HG02763 (cell line): Measurements from ENCODE around the gene RASSF8.

Experiments used
- ATAC-seq: cut with Tn5 transposase; IDR thresholded peaks from one replicate; pipeline ENCODE4 v1.9.1; 2021; ENCODE audit warnings: mild to moderate bottlenecking, moderate library complexity; ENCODE audit not compliant: unreplicated experiment

RASSF8 gene

DNA sequence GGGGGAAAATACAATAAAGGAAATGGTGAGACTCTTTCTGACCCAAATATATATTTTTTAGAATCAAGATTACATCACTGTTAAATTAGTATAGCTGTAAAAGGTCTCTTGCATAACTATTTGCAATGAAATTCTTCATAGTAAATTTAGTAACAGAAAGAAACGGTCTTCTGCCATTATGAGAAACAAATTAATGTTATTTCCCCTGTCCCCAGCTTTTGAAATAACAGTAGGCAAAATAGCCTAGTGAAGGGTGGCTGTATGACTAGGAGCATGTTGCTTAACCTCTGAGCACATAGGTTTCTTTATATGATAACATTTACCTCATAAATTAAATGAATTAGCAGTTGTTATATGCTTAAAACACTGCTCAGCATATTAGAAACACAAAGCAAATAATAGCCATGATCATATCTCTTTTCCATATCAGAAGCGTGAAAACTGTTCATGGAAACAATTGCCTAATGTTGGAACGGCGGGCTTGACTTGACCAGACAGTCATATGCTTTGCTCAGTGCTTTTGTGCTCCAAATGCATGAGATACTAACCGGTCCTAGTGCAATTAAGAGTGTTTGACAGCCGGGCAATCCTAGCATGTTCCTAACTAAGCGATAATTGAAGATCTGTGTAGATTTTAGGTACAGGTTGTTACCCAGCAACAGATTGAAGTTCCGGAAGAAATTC, 142.3 kb downstream of the RASSF8 start:
- ATAC-seq, result no peak

DNA sequence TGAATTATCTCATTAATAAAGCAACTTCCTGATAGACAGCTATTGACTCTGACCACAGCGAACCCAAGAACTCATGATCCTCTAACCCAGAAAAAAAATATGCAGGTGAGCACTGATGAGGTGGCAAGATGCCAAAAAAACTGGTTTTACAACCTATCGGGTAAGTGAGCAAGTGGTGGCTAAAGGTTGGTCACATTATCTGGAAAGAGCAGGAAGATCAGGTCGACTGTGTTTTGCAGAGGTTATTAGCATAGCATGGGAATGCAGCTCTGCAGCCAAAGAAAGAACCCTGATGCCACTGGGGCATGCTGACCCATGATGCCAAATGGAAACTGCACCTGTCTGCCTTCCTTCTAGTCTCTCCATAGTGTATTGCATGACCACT, 142.9 kb downstream of the RASSF8 start:
- ATAC-seq, result no peak

DNA sequence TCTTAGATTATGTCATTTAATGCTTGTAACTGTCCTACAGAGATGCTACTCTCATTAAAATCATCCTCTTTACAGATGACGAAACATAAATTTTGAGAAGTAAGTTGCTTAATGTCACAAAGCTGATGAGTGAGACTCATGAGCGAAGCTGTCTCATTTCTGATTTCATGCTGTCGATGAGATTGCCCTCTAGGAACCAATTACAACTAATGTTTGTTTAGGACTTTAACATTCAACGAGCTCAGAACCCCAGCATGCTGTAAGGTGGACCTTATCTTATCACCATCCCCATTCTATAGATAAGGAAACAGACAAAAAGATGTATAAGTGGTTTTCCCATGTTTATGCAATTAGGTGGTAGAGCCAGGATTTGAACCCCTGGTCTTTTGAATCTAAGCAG, 143.3 kb downstream of the RASSF8 start:
- ATAC-seq, result no peak

GRCh38 chr12:26102953-26103352, 144.5 kb downstream of the RASSF8 start:
- no peak for ATAC-seq

GRCh38 chr12:26106347-26106746, 147.9 kb downstream of the RASSF8 start:
- no peak for ATAC-seq

DNA sequence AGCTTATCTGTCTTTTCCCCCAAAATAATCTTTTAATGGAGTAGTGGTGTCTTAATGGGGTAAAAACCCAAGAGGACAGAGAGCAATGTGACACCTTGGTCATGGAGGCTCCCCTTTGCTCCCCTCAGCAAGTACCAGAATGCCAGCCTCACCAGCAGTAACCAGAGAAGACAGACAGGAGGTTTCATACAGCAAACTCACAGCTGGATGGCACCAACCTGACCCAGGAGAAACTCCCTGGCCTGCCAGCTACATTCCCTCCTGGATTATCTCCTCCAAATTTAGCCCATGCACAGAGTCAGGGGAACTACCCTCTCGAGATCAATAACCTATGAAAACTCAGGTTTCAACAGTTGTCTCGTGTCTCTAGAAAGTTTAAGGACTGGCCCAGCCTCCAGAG, 150.4 kb downstream of the RASSF8 start:
- ATAC-seq, result no peak

- no peak for ATAC-seq
Observed at GRCh38 chr12:26109343-26109881, 150.9 kb downstream of the RASSF8 start.

- no peak for ATAC-seq
Observed at GRCh38 chr12:26112232-26112631, 153.8 kb downstream of the RASSF8 start.

GRCh38 chr12:26112703-26113147, 154.2 kb downstream of the RASSF8 start:
- no peak for ATAC-seq

DNA sequence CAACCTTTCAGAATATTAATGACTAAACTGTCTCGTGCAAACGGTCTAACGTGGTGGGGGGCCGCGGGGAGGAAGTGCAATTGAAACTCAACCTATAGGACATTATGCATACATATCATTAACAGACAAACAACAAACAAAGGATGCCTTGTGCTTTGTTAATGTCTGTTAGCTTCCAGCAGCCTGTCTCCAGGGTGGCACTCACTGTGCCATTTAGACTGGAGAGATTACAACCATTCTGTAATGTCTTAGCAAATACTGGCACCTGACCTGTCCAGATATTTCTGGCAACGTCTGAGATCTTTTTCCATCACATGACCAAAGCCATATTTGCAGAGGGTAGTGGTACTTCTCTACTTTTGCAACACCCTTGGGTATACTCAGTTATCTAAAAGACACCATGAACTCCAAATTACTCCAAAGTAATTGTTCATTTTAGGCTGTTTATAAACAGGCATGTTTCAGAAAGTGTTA, 154.7 kb downstream of the RASSF8 start:
- ATAC-seq, result no peak

- peak; percentile 75 for ATAC-seq
Observed at GRCh38 chr12:26113853-26114719, 155.6 kb downstream of the RASSF8 start.

- no peak for ATAC-seq
Observed at GRCh38 chr12:26114720-26115401, 156.4 kb downstream of the RASSF8 start.

GRCh38 chr12:26116829-26117715, 158.6 kb downstream of the RASSF8 start:
- no peak for ATAC-seq

DNA sequence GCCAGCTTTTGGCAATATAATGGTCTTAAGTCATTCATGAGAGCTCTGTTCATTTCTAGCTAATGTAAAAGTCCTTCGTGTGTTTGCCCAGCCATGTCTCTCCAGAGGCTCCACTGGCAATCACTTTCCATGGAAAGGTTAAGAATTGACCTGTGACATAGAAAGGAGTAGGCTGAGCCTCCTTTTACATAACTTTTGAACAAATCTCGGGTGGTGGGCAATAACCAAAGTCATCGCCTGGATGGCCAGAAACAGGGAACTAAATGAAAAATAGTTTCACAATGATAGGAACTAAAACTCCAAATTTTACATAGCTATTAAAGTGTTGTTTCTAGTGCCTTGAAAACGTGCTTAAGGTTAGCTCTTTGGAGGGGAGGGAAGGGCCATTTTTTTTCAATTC, 159.8 kb downstream of the RASSF8 start:
- ATAC-seq, result no peak

DNA sequence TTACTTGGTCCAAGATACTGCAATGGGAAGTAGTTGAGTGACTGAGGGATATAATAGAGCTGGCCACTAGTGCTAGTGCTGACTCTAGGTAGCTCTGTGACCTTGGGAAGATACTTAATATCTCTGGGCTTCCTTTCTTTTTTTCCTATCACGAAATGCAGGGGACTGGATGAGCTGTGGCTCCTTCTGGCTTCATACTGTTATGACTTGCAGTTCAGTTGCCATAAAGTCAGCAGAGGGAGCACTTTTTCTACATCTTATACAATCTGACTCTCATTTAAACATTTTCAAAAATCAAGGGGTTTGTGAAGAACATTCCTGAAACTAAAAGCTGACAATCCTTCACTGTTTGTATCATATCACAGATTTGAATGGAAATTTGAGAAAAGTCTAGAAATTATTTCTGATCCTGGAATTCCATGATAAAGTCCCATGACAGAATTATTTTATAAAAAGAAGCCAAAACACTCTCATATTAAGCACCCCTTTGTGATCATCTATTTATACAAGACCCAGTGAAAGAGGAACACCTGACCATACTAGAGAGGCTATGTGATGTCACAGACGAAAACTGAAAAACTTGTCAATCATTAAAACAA, 161.0 kb downstream of the RASSF8 start:
- ATAC-seq, result peak; percentile 24

DNA sequence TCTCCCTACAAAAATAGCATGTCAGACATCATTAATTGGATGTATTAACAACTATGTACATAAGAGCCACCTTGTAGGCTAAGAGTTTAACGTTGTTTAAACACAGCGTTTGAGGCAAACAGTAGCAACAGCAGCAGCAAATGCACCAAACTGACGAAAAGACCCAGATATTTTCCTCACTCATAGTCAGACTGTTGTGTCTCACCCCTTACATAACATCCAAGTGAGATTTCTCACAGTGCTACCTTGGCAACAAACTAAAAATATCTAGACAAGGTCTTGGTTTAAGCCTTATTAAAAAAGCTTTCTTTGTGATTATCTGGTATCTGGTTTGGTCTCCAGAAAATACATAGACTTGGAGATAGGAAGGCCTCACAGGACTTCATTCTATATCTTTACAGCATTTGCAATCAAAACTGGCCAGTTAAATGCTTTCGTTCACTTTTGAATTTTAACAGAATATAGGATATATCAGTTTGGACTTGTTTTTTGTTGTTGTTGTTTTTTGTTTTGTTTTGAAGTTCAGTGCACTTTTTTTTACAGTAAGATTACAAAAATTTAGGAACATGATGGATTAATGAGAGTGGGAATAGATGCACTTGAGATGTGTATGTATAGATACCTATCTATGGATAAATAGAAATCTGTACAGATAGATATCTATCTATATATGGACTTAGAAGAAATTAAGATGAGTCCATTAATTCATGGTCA, 162.2 kb downstream of the RASSF8 start:
- ATAC-seq, result no peak

- ATAC-seq, result no peak
Observed at GRCh38 chr12:26121323-26122060, 163.0 kb downstream of the RASSF8 start.

GRCh38 chr12:26122061-26122680, 163.7 kb downstream of the RASSF8 start:
- ATAC-seq, result no peak
